Occipital lobe (tissue), 2 donors: ENCODE data around the gene HBG2. TPM values are rescaled to one million over a fixed set of nuclear protein-coding genes. Genes with fewer than 3 reads are reported as not detected.
"Not testable (repeated sequence)": the region's sequence is repeated elsewhere in the genome, so short reads cannot be mapped to it uniquely, and the experiment has no call there.

Source experiments
- DNase-seq: peaks from one replicate; lab custom pipeline; 2025; lab: John Stamatoyannopoulos, UW
- total RNA-seq: library from RNA; depleted of rRNA; stranded (reverse); fragments of >200 nt; gene quantifications from one replicate; pipeline ENCODE4 v1.2.3, GENCODE V29; 2014

Gene HBG2
- 1,921 TPM for total RNA-seq

- DNase-seq: not testable (repeated sequence)
These were observed at the start of gene HBG2 for GRCh38 chr11:5254646-5255413. Gene HBG2, minus strand, starts transcription at chr11:5254781. Its CDS starts 53 bp downstream, at chr11:5254728.

GRCh38 chr11:5304046-5304445, 49.5 kb upstream of the HBG2 start:
- DNase-seq: no peak

DNA sequence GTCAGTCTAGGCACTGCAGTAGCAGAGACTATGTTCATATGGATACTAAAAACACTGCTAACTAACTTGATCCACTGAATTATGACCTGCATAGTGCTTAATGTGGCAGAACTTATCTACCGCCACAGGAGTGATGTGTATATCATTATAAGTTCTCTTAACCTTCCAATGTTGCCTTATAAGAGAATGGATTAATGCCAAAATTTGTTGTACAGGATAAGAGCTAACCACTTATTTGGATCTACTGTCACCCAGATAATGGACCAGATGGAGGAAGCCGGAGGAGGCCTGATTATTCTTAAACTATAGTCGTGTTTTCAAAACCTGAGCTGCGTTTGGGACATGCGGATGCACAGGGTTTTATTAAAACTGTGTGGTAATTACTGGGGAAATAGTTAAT, 49.0 kb upstream of the HBG2 start:
- no peak for DNase-seq

GRCh38 chr11:5301846-5302245, 47.3 kb upstream of the HBG2 start, which contains the start of gene OR51B4:
Gene OR51B4, minus strand, starts transcription at chr11:5301946. Its CDS starts 0 bp downstream, at chr11:5301946.
- no peak for DNase-seq

DNA sequence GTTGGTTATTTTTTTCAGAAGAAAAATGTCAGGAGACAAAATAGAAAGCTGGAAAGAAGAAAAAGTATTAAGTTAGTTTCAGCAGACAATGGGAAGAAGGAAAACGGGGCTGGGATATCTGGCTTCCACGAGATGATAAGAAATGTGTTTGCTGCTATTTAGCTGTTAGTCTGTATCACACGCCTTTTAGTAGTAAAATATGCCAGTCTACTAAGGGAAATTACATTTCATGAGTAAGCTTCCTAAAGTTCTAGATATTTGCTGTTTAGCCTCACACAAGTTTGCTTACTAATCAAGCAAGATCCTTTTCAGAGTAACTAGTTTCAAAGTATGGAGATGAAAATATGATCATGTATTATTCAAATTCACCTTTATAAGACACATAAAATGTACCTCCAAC, 45.7 kb upstream of the HBG2 start:
- DNase-seq: no peak

DNA sequence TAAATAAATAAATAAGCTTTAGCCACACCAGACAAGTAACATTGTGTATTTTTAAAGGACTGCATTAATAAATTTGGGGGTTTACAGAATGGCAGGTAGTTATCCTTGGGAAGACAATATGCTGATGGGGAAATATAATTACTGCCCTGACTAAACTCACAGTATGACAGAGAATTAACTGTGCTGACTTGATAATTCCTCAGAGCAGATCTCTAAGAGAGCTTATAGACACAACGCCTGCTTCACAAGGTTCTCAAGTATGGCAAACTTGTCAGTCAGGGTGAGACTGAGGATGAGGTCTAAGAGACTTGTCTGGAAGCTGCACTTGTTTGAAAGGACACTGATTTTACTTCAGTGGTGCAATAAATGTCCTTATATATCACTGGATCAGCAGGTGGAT, 43.9 kb upstream of the HBG2 start:
- DNase-seq: no peak

DNA sequence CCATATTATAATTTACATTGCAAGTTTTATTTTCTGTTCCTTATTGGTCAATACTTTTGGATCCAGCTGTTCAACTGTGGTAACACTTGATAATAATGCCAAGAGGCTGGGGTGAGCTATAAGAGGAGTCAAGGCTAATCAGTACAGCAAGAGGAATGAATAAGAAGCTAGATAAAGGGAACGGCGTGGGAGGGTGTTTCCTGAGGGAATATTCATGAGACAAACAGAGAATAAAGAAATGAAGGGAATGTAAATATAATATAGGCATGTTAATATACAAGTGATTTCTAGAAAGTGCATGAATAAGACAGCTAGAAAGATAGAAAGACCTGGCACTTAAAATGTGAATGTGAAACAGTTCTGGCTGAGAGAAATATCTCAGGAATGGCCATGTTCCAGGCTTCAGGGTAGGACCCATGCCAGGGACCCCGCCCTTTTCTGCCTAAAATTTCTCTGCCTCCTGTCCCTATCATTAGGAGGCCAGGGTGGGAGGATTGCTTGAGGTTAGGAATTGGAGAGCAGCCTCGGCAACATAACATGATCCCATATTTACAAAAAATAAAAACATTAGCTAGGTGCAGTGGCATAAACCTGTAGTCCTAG, 43.2 kb upstream of the HBG2 start:
- no peak for DNase-seq

GRCh38 chr11:5294342-5294995, 39.9 kb upstream of the HBG2 start:
- not testable (repeated sequence) for DNase-seq

GRCh38 chr11:5293028-5293427, 38.4 kb upstream of the HBG2 start:
- no peak for DNase-seq

GRCh38 chr11:5291207-5291838, 36.7 kb upstream of the HBG2 start:
- no peak for DNase-seq

DNA sequence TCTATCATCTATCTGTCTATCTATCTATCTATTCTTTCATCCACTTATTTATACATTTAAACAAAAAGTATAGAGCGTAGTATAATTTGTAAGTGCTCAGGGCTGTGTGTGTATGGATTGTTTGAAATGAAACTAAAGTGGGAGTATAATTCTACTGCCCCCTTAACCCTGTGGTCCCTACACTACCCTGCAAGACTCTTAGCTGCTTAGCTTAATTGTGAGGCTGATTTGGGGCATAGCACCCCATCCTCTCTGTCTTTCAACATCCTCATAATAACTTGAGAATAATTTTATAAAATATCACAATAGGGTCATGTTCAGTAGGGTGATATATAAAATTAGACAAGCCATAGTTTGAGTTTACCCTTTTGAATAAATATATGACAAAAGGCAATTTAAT, 35.5 kb upstream of the HBG2 start:
- no peak for DNase-seq

GRCh38 chr11:5289696-5290095, 35.1 kb upstream of the HBG2 start:
- DNase-seq: no peak

GRCh38 chr11:5288906-5289550, 34.4 kb upstream of the HBG2 start:
- no peak for DNase-seq

DNA sequence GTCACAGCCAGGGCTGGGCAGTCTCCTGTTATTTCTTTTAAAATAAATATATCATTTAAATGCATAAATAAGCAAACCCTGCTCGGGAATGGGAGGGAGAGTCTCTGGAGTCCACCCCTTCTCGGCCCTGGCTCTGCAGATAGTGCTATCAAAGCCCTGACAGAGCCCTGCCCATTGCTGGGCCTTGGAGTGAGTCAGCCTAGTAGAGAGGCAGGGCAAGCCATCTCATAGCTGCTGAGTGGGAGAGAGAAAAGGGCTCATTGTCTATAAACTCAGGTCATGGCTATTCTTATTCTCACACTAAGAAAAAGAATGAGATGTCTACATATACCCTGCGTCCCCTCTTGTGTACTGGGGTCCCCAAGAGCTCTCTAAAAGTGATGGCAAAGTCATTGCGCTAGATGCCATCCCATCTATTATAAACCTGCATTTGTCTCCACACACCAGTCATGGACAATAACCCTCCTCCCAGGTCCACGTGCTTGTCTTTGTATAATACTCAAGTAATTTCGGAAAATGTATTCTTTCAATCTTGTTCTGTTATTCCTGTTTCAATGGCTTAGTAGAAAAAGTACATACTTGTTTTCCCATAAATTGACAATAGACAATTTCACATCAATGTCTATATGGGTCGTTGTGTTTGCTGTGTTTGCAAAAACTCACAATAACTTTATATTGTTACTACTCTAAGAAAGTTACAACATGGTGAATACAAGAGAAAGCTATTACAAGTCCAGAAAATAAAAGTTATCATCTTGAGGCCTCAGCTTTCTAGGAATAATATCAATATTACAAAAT, 33.7 kb upstream of the HBG2 start:
- no peak for DNase-seq

GRCh38 chr11:5286901-5287300, 32.3 kb upstream of the HBG2 start:
- DNase-seq: no peak

DNA sequence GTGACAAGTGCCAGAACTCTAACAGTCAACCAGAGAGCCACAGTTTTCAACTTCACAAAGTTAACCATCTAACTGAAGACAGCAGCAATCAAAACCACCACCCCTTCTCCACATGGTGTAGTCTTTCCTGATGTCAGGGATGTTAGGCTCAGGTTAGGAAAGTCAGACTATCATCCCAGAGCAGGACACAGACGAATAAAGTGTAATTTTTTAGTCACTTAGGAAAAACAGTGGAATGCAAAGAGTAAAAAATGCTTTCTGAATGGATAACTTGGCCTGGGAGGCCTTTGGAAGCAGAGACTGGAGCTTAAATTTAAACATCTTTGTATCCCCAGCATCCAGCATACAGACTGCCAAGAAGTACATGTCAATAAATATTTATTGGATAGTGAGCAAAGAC, 31.8 kb upstream of the HBG2 start:
- no peak for DNase-seq

GRCh38 chr11:5285703-5286340, 31.2 kb upstream of the HBG2 start:
- DNase-seq: no peak

DNA sequence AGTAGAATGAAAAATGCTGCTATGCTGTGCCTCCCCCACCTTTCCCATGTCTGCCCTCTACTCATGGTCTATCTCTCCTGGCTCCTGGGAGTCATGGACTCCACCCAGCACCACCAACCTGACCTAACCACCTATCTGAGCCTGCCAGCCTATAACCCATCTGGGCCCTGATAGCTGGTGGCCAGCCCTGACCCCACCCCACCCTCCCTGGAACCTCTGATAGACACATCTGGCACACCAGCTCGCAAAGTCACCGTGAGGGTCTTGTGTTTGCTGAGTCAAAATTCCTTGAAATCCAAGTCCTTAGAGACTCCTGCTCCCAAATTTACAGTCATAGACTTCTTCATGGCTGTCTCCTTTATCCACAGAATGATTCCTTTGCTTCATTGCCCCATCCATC, 30.1 kb upstream of the HBG2 start:
- DNase-seq: no peak

DNA sequence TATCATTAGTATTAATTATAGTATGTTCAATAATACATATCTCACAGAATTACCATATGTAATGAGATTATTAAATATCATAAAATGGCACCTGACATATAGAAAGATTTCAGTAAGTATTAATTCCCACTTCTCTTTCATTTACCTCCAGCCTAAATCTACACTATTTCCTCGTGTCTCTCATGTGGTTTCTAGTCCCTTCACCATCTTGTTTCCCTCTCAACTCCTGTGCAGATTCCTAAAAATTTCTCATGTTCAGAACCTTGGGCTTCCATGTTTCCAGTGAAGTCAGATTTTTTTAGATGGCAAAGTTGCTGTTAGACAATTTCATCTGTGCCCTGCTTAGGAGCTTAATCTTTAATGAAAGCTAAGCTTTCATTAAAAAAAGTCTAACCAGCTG, 29.3 kb upstream of the HBG2 start:
- no peak for DNase-seq

DNA sequence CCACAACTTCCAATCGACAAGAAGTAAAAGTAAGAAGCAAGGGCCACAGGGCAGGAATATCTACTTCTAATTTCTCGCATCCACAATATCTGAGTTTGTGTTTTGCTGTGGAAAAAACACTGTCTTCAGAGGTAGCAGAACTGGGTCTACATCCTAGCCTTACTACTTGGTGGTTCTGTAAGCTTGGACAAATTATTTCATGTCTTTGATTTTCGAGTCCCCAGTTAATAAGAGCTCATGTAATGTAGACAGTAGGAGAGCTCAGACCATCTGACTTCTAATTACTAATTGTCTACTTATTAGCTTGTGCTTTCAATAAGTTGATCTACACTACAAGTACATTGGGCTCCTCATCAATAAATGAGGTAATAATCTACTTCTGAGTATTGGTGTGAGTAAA, 28.5 kb upstream of the HBG2 start:
- no peak for DNase-seq
